ENCODE measurements around the gene CD96.
"Not testable (repeated sequence)": the region's sequence is repeated elsewhere in the genome, so short reads cannot be mapped to it uniquely, and the experiment has no call there.

Gene CD96

GRCh38 chr3:111630638-111631037, 88.6 kb downstream of the CD96 start:
- DNase-seq, result not testable (repeated sequence)

- DNase-seq, result no peak
Observed at GRCh38 chr3:111635403-111635802, 93.4 kb downstream of the CD96 start.

GRCh38 chr3:111636366-111636885, 94.4 kb downstream of the CD96 start:
- DNase-seq, result no peak

- DNase-seq, result no peak
Observed at GRCh38 chr3:111639316-111639715, 97.3 kb downstream of the CD96 start.

- DNase-seq, result no peak
Observed at GRCh38 chr3:111648991-111649579, 107.1 kb downstream of the CD96 start.

GRCh38 chr3:111650378-111651275, 108.6 kb downstream of the CD96 start:
- no peak for DNase-seq

GRCh38 chr3:111652492-111653180, 110.6 kb downstream of the CD96 start:
- no peak for DNase-seq

- DNase-seq, result no peak
Observed at GRCh38 chr3:111653766-111654165, 111.8 kb downstream of the CD96 start.

GRCh38 chr3:111662012-111662411, 120.0 kb downstream of the CD96 start:
- DNase-seq, result no peak

- DNase-seq, result no peak
Observed at GRCh38 chr3:111662907-111663306, 120.9 kb downstream of the CD96 start.

GRCh38 chr3:111666041-111666735, 124.2 kb downstream of the CD96 start:
- DNase-seq, result no peak

- DNase-seq, result no peak
Observed at GRCh38 chr3:111667170-111667569, 125.2 kb downstream of the CD96 start.

GRCh38 chr3:111667621-111668239, 125.7 kb downstream of the CD96 start:
- DNase-seq, result peak; percentile 90

GRCh38 chr3:111668326-111668725, 126.3 kb downstream of the CD96 start:
- no peak for DNase-seq

- DNase-seq, result peak; percentile 66
Observed at GRCh38 chr3:111668888-111669488, 127.0 kb downstream of the CD96 start.

GRCh38 chr3:111669926-111670630, 128.1 kb downstream of the CD96 start:
- DNase-seq, result no peak

GRCh38 chr3:111672461-111672860, 130.5 kb downstream of the CD96 start:
- DNase-seq, result not testable (repeated sequence)

- DNase-seq, result no peak
Observed at GRCh38 chr3:111675846-111676210, 133.8 kb downstream of the CD96 start.

- no peak for DNase-seq
Observed at GRCh38 chr3:111676211-111677006, 134.4 kb downstream of the CD96 start.

- no peak for DNase-seq
Observed at GRCh38 chr3:111677007-111677392, 135.0 kb downstream of the CD96 start.

Data from CD4-positive, alpha-beta T cell treated with Interleukin-21 for 1 hour (primary cell).